Activated CD4-positive, CD25-positive, alpha-beta regulatory T cell (primary cell): ENCODE data around the gene MTHFD2L.

Experiments used
- DNase-seq, 4 experiments: peaks; one replicate each; lab custom pipeline; 2025; lab: John Stamatoyannopoulos, UW

MTHFD2L gene

DNA sequence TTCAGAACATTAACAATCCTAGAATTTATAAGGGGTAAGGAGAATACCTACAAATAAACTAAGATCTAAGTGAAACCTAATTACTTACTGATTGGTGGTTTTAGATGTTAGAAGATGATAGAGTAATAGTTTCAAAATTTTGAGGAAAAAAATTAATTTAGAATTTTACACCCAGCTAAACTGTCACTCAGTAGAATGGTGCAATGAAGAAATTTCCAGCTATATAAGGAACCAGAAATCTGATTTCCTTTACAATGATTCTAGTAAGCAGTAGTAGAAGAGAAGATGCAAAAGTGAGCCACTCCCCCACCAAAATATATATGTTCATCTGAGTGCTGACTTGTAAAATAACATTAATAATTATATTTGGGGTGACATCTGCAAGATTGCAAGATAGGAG lies 95.0 kb downstream of the MTHFD2L start:
- no peak for DNase-seq

DNA sequence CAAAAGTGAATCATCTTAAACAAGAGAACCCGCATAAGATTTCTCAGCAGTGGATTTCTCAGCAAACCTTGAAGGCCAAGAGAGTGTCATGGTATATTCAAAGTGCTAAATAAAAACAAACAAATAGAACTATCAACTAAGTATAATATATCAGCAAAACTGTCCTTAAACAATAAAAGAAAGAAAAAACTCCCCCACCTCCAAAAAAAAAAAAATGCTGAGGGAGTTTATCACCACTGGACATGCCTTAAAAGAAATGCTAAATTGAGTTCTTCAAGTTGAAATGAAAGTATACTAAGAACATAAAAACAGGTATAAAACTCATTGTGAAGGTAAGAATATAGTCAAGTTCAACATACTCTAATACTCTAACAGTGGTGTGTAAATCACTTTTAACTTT lies 96.5 kb downstream of the MTHFD2L start:
- no peak for DNase-seq

DNA sequence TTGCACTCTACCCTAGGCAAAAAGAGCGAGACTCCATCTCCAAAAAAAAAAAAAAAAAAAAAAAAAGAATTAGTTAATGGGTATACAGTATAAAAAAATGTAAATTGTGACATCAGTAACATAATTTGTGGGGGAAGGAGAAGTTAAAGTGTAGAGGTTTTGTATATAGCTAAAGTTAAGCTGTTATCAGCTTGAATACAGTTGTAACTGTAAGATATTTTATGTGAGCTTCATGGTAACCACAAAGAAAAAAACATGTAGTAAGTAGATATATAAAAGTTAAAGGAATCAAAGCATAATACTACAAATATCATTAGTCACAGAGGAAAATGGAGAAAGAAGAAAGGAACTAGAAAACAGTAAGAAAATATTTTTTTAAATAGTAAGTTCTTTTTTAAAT lies 97.2 kb downstream of the MTHFD2L start:
- no peak for DNase-seq

DNA sequence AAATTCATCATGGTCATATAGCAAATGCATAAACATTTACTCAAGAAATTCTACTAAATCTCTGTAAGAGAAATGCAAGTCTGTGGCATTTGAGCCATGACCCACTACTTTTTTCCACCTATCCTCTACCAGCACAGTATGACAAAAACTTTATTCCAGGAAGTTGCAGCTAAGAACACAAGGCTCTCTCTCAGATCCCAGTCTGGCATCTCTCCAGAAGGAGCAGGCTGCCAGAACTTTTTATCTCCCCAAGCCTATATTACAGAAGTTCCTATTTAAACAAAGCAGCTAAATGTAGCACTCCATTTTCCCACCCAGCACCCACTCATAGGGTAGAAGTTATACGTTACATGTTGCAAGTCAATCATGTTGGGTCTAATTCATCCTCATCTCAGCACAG lies 101.0 kb downstream of the MTHFD2L start:
- DNase-seq, result no peak

DNA sequence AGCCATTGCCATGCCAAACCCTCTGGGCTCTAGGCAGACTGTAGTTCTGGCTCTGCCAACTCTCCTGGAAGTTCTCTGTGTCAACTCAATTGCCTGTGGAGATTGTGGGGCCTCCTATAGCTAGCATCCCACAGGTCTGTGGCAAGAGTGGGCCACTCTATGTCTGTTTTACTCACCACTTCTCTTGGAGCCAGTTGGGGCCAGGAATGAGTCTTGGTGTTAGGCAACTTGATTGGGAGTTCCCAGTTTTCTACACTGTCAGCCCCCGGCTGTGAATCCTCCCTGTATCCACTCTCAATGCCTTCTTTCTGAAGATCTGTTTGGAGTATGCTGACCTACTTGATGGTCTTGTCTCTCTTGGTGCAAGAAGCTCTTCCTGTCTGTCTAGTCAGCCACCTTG lies 102.1 kb downstream of the MTHFD2L start:
- no peak for DNase-seq

DNA sequence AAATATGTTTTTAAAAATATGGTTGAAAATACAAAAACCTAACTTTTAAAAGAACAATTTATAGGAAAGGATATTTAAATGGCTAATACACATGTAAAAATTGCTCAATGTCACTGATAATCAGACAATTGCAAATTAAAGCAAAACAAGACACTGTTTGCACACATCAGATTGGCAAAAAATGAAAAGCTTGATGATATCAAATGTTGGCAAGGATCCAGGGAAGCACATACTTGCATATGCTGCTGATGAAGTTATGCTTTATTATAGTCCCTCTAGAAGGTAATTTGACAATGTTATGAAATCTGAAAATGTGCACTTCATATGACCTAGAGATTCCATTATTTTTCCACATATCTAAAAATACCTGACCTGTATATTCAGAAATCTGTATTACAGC lies 104.6 kb downstream of the MTHFD2L start:
- no peak for DNase-seq

DNA sequence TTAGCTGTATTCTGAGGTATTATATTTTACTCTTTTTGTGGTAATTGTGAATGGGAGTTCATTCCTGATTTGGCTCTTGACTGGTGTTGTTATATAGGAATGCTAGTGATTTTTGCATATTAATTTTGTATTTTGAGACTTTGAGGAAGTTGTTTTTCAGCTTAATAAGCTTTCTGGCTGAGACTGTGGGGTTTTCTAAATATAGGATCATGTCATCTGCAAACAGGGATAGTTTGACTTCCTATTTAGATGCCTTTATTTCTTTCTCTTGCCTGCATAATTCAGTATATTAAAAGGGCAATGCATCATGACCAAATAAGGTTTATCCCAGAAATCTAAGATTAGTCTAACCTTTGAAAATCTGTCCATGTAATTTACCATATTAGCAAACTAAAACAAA lies 105.6 kb downstream of the MTHFD2L start:
- no peak for DNase-seq

DNA sequence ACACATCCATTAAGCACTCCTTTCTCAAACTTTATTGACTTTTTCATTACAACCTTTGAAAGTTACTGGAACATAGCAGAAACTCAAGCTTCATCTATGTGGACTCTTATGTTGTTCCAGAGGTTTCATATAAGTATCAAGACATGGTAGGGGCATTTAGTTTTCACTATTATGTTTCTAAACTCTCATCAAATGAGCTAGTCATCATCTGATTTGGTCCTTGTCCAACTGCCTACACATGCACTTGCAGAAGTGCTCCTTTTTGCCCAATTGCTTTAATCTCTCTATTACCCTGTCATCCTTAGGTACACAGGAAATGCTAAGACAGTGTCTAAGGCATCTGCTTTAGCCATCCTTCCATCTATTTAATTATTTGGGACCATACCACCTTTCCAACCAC lies 108.2 kb downstream of the MTHFD2L start:
- no peak for DNase-seq

DNA sequence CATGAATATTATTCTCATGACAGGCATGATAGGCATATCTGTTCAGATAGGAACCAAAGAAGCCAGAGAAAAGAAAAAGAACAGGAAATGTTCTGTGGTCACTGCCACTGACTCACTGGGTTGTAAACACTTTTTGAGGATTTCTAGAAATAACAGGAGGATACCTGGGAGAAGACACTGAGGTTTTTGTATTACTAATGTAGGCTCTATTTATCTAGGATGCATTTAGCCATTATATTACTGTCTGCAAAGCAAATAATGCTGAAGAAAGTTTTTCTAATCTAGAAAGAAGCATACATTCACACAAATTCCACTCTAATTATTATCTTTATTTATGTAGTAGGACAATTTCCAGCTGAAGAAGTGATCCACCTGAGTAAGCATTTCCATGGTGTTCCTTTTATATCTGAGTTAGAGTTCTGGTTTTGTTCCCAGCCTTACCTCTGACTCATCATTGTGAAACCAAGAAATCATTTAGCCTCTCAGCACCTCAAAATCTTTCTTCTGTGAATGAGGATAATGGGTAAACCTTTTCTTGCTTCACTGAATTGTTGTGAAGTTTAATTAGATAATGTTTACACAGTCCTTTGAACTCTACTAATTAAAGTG lies 110.2 kb downstream of the MTHFD2L start:
- no peak for DNase-seq

DNA sequence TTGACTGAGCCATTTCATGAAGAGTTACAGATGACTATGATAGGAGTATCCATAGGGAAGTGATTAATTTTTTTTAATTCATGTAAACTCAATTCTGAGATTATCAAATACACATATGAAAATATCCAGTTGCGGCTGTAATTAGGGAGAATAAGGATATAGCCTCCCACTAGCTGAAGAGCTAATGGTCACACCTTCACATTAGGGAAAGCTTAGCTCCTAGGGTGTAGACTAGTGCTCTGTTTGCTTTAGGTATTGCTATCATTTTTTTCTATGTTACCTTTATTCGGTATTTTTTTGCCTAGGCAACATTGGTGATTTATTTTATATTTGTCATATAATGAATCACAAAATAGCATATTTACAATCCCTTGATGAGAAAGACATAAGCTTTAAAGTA lies 110.7 kb downstream of the MTHFD2L start:
- DNase-seq, result no peak

DNA sequence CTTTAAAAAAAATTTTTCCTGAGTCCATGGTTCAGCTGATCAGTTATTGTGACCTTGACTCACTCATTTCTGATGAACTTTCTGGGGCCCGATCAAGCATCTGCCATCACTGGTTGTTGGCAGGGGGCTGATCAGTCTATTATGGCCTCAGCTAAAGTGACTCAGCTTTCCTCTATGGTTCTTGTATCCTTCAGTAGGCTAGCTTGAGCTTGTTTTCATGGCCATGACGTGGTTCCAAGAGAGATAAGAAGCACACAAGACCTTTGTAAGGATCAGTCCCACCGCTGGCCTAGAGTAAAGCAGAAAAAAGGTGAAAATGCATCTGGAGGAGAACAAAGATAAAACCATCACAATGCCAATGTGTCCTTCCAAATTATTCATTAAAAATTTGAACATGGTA lies 120.6 kb downstream of the MTHFD2L start:
- DNase-seq, result no peak

DNA sequence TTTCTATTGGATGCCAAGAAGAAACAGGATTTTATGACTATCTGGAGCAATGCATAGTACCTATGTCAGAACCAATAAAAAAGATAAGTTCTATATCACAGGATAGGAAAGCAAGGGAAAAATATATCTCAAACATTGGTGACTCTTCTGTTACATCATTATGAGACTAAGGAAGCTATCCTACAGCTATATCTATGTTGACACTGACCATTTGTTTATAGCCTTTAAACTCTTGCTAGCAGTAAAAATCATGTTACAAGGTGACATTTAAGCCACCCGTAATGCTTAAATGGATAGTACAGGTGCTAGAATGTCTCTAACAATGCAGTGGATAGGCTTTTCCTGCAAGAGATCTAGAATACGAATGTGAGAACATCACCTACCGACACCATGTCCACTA lies 121.8 kb downstream of the MTHFD2L start:
- DNase-seq, result no peak

DNA sequence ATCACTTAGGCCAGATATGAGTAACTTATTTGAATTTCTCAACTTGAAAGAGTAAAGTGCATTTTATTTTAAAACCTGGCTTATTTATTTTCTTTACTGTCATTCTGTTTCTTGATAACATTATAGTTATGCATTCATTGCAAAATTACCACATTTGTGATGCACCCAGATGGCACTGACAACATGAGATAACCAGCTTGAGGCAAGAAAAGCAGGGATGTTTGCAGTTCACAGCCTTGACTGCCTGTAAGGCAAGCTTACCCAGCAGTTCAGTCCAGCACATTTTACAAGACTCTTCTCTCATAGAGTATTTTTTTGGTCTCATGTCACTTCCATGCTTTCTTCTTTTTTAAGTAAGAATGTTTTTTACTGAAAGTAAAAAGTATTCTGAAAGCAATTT lies 125.0 kb downstream of the MTHFD2L start:
- no peak for DNase-seq

DNA sequence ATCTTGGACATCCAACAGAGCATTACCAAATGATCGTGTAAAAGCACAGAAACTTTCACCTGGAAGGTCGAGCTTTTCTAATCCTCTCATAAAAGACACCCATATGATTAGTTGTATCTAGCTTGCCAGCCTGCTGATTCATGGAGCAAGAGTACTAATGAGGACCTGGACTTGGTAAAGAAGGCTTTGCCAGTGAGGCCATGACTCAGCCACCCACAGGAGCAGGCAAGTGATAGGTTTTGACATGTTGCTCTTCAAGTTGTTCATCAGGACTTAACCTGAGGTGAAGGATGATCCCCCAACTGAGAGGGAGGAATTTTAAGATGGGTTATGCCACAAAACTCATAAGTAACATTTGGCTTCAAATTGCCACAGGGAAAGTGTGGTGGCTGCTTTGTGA lies 125.7 kb downstream of the MTHFD2L start:
- DNase-seq, result no peak

DNA sequence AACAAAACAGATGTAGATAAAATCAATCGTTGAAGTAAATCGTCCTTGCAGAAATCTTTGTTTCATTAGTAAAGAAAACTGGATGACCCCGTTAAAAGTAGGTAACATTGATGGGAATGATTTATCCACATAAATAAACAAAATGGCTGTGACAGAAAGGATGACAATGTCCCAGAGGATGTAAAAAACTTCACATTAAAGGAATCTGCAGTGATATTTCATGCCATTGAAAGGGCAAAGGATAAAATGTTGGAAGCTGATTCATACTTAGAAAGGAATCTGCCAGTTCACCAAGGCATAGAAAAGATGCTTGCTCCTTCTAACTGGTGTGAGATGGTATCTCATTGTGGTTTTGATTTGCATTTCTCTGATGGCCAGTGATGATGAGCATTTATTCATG lies 126.1 kb downstream of the MTHFD2L start:
- DNase-seq, result no peak

DNA sequence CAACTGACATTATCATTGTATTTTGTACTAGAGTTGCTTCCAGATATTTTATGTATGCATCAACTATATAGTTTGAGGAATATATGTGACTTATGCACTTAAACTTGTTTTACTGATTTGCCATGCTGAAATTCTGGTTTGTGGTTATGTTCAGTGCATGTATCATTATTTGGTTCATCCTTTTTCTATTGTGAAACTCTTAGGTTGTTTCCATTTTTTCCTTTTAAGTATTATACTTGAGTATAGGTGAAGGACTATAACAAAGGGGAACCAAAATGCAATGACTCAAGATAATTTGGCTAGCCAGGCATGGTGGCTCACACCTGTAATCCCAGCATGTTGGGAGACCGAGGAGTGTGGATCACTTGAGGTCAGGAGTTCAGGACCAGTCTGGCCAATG lies 129.2 kb downstream of the MTHFD2L start:
- no peak for DNase-seq

DNA sequence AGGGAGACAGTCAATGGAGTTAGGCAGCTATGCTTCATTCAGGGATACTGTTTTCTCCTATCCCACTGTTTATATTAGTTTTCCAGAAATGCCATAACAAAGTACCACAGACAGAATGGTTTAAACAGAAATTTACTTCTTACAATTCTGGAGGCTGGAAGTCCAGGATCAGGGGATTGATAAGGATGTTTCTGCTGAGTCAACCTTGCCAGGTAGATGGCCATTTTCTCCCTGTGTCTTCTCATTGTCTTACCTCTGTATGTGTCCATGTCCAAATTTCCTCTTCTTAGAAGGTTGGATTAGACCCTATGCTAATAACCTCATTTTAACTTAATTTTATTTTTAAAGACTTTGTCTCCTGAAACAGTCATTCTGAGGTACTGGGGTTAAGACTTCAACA lies 129.9 kb downstream of the MTHFD2L start:
- DNase-seq, result no peak

DNA sequence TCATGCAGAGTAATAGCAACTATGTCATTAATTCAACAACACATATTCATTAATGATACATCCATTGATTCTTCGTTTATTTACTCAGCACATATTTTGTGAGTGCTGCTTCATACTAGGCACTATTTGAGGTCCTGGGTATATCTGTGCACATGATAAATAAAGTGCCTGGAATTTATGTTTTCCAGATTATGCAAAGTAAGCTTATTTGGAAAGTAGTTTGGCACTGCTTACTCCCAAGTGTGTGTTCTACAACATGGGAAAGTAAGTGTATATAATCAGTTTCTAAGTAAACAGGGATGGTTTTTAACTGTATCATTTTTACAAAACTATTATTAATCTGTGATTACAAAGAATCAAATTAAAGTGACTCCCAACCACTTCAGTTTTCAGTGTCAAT lies 133.6 kb downstream of the MTHFD2L start:
- no peak for DNase-seq

DNA sequence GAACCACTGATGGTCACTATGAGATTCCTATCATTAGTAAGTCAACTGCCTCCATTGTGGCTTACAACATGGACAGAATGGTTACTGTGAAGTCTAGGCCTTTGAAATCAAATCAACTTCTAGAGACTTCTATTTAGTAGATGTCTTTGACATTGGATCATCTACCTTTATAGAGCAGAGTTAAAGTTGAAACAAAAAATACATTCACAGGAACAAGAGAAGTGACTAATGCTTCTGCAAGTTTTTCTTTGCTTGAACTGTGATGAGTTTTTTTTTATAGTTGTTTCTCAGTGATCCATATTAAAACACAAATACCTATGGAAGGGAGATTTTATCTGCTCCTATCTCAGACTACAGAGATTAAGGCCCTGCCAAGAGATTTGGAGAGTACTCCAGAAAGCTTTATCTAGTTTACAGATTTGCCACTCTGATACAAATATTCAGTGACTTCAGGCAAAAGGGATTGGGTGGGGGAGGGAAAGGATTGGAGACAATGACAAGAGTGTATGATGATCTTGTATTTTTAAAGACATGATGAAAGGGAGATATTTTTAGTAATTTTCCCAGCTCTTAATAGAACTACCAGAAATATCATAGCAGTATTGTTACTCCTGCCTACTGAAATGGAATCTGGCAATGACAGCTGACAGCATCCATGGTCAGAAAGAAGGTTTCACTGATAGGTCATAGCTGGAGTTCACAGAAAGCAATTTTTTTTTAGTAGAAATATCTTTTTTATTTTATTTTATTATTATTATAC lies 134.4 kb downstream of the MTHFD2L start:
- no peak for DNase-seq

DNA sequence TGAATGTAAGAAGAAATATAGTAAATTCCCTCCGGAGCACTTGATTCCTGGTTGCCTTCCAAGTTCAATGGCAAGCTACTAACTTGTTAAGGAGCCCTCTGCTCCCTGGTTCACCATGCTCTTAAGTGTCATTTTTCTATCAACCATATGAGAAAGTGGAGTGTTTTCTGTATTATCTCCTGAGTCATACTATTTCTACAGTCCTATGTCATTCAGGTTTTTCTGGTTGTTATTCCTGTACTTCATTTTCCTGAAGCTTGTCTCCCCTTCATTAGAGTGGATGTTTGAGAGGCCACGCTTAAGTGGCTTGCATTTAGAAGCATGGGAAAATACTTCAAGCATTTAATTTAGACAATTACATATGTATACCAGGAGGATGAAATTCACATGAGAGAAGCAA lies 135.6 kb downstream of the MTHFD2L start:
- no peak for DNase-seq

DNA sequence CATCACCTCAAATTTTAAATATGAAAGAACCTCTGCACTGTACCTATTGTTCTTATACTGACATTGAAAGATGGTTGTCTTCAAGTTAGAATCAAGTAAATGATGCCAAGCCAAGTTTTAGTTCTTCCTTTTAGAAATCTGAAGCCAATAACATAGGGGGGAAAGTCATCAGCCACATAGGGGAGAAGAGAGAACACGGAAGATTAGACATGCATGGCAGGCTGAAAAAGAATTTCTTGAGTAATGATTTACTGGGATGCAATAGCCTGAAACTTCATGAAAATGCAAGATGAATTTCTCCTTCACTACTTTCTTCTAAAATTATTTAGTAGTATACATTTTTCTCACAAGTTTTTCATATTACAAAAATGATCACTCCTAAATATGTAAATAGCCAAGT lies 136.8 kb downstream of the MTHFD2L start:
- no peak for DNase-seq

DNA sequence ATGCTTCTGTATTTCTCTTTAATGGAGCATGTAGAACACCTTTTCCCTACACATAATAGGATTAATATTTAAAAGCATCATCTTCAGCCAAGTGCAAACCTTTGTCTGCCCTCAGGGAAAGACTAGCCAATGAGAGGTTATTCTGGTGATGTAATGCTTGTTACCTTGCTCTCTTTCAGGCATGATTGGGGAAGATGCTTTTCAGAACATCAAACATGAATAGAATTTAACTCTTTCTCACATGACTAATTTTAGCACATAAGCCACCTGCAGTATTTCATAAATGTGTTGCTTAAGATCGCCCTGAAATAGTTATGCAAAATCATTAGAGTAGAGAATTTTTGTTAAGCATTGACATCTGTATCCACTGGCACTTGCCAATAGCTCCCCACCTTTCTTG lies 139.6 kb downstream of the MTHFD2L start:
- no peak for DNase-seq

DNA sequence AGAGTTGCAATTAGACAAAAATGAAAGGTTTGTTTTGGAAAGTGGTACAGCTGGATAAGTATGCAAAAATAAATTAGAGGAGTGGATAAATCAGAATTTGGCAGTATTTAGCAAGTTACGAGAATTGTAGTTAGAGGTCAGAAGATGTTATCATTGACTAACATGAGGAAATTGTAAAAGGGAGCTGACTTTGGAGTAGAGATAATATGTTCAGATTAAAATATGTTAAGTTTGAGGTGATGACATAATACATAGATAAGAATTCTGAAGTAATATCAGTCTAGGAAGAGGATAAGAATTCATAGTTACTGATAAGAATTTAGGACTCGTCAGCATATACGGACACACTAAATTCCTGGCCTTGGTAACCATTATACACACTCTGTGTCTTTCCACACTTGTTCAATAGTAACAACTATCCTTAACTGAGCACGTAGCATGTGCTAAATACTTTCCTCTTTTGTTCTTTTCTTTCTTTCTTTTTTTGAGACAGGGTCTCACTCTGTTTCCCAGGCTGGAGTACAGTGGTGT lies 146.2 kb downstream of the MTHFD2L start:
- DNase-seq, result no peak

DNA sequence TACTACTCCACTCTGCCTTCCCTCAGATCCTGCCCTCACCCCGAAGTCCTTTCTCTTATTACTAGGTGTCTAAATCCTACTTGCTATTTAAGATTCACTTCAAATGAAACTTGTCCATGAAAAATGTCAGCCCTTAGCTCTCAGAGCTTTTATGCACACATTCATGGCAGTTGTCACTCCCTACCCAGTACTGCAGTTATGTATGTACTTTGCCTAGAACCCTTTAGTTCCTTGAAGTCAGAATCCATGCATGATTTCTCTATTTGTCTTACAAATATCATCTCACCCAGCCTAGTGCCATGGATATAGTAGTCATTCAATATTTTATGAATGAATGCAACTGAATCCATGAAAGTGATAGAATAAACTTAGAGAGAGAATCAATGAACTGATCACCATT lies 147.1 kb downstream of the MTHFD2L start:
- no peak for DNase-seq
